Duodenal mucosa (tissue), 2 donors: ENCODE measurements around the gene STEAP1.
"Not testable (repeated sequence)": the region's sequence is repeated elsewhere in the genome, so short reads cannot be mapped to it uniquely, and the experiment has no call there.

Experiments
- H3K27ac ChIP-seq: one replicate; pipeline ENCODE4 v1.7.0; 2013; ENCODE audit warnings: low read depth, low read length
- H3K27me3 ChIP-seq, 2 donors: one replicate each; pipeline ENCODE4 v1.7.0; 2013; ENCODE audit warnings: low read length in 2 of 2, control low read depth in 1 of 2; ENCODE audit not compliant: insufficient read depth in 2 of 2, control insufficient read depth in 1 of 2
- H3K36me3 ChIP-seq, 2 donors: one replicate each; pipeline ENCODE4 v1.7.0; 2013; ENCODE audit warnings: low read length in 2 of 2, control low read depth in 1 of 2; ENCODE audit not compliant: insufficient read depth in 2 of 2, control insufficient read depth in 1 of 2
- H3K4me1 ChIP-seq, 2 donors: one replicate each; pipeline ENCODE4 v1.7.0; 2013; ENCODE audit warnings: low read length in 2 of 2, control low read depth in 1 of 2; ENCODE audit not compliant: insufficient read depth in 2 of 2, control insufficient read depth in 1 of 2
- H3K4me3 ChIP-seq, 2 donors: one replicate each; pipeline ENCODE4 v1.7.0; 2013; ENCODE audit warnings: low read length in 2 of 2, low read depth in 1 of 2
- H3K9ac ChIP-seq, 2 donors: one replicate each; pipeline ENCODE4 v1.7.0; 2013; ENCODE audit warnings: low read length in 2 of 2, low read depth in 1 of 2
- H3K9me3 ChIP-seq, 2 donors: one replicate each; pipeline ENCODE4 v1.7.0; 2013; ENCODE audit warnings: low read length in 2 of 2, control low read depth in 1 of 2; ENCODE audit not compliant: control insufficient read depth in 1 of 2

Gene STEAP1

DNA sequence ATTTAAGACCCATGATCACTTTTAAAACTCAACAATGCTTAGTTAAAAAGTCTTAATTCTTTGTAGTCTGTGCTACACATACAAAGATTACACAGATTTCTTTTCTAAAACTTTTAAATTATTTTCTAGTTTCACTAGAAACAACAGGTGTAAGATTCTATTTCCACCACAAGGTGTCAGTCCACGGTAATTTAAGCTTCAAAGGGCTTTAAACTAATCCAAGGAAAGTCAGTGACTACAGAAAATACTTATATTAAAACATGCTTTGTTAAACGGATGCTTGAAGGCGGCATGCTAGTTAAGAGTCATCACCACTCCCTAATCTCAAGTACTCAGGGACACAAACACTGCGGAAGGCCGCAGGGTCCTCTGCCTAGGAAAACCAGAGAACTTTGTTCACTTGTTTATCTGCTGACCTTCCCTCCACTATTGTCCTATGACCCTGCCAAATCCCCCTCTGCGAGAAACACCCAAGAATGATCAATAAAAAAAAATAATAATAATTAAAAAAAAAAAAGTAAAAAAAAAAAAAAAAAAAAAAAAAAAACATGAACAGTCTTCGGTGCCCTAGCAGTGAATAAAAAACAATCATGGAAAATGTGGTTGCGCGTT is 1.5 kb upstream of the STEAP1 start:
- not testable (repeated sequence) for H3K27me3 ChIP-seq, H3K9ac ChIP-seq, H3K36me3 ChIP-seq, H3K27ac ChIP-seq, H3K4me1 ChIP-seq, H3K4me3 ChIP-seq, H3K9me3 ChIP-seq

DNA sequence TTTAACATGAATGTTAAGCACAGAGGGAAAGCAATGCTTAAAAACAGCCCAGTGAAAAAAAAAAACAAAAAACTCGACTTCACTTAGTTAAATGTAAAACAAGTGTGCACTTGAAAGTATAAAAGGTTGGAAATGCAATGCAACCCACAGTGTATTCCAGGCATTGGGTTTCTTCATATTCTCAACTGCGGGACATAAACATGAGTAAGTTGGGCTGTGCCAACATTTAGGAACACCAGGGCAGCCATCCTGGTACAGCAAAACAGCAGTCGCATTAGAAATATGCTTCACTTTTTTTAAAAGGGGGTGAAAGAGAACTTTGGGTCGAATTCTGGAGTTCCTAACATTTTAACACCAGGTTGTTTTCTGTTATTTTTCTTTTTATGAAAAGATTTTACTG is 937 bp downstream of the STEAP1 start:
- no peak overlapping the region for H3K4me3 ChIP-seq
- H3K9ac ChIP-seq: no peak overlapping the region

DNA sequence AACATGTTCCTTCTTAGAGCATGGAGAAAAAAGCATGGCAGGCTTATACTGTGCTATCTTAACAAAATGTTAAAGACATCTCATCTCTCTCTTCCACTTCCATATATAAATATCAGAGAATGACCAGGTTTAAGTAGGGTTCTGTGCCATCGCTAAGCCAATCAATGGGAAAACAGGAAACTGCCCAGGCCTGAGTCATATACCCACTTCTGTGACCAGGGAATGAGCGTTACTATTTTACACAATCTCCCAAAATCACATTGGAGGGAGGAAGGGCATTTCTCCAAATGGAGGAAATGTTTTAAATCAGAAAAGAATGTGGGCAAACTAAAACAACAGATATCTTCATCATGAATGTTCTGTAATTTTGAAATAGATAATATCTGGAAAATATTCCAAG is 3.1 kb downstream of the STEAP1 start:
- H3K4me3 ChIP-seq, H3K9me3 ChIP-seq, H3K27ac ChIP-seq, H3K27me3 ChIP-seq, H3K36me3 ChIP-seq, H3K9ac ChIP-seq, H3K4me1 ChIP-seq: not testable (repeated sequence)

More for the DNA sequence above, 937 bp downstream of the STEAP1 start:
- Histone ChIP-seq H3K36me3 (no peaks in the 10 kb centered on the region), H3K27me3 (no peaks in the 10 kb centered on the region), H3K27ac (no peak overlapping the region), H3K4me1 (no peaks in the 10 kb centered on the region), H3K9me3 (no peaks in the 10 kb centered on the region)

DNA sequence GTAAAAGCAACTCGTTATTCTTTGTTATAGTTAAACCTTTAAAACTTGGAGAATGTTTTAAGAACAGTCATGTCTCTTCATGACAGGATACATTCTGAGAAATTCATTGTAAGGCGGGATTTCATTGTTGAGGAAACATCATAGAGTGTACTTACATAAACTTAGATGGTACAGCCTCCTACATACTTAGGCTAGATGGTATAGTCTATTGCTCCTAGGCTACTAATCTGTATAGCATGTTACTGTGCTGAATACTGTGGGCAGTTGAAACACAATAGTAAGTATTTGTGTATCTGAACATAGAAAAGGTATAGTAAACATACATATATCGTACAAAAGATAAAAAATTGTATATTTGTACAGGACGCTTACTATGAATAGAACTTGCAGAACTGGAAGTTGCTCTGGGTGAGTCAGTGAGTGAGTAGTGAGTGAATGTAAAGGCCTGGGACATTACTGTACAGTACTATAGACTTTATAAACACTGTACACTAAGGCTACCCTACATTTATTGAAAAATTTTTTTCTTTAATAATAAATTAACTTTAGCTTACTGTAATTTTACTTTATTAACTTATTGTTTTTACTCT is 3.6 kb downstream of the STEAP1 start:
- H3K4me1 ChIP-seq, H3K27me3 ChIP-seq, H3K27ac ChIP-seq, H3K9ac ChIP-seq, H3K9me3 ChIP-seq, H3K36me3 ChIP-seq, H3K4me3 ChIP-seq: not testable (repeated sequence)

DNA sequence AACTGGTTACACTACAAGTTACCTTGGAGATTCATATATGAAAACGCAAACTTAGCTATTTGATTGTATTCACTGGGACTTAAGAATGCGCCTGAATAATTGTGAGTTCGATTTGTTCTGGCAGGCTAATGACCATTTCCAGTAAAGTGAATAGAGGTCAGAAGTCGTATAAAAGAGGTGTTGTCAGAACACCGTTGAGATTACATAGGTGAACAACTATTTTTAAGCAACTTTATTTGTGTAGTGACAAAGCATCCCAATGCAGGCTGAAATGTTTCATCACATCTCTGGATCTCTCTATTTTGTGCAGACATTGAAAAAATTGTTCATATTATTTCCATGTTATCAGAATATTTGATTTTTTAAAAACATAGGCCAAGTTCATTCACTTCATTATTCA is 9.3 kb downstream of the STEAP1 start:
- Histone ChIP-seq H3K9me3 (no peaks in the 10 kb centered on the region), H3K4me1 (no peaks in the 10 kb centered on the region), H3K27me3 (no peaks in the 10 kb centered on the region), H3K9ac (no peak overlapping the region), H3K4me3 (no peak overlapping the region), H3K27ac (no peak overlapping the region), H3K36me3 (no peaks in the 10 kb centered on the region)

DNA sequence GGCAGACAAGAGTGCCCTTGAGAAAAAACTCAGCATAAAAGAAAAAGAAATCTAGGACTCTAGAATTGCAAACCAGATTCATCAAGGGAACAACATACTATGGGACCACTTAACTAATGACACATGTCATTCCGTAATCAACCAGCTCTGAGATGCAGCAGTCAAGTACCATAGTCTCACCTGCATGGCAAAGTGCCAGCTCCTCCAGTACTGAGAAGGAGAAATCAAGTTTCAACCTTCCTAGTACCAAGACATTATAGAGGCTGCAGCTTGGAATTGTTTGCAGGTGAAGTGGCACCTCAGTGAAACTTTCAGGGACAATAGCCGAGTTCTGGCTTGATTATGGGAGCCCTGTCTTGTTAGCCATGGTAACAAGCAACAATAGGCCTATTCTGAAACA is 11.5 kb downstream of the STEAP1 start:
- H3K4me1 ChIP-seq: no peaks in the 10 kb centered on the region
- H3K9ac ChIP-seq: no peak overlapping the region
- H3K4me3 ChIP-seq: no peak overlapping the region
- H3K27ac ChIP-seq: no peak overlapping the region
- H3K36me3 ChIP-seq: no peaks in the 10 kb centered on the region
- no peaks in the 10 kb centered on the region for H3K27me3 ChIP-seq
- H3K9me3 ChIP-seq: no peaks in the 10 kb centered on the region

DNA sequence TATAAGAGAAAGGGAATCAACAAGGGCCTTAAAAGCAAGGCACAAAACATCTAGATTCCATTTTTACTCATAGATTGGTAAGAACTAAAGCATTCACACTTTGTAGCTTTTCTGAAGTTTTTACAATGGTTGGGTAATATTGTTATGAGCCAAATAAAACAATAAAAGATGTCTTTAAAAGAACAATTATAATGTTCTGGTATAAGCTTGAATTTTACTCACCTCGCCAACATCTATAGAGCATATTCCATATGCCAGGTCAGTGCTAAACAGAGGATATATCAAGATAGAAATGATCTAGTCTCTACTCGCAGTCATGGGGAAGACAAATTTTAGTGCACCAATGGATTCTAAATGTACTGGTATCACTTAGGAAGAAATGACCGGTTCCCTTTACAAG is 11.9 kb downstream of the STEAP1 start:
- H3K9me3 ChIP-seq: no peaks in the 10 kb centered on the region
- no peak overlapping the region for H3K9ac ChIP-seq
- no peaks in the 10 kb centered on the region for H3K4me1 ChIP-seq
- no peak overlapping the region for H3K27ac ChIP-seq
- no peaks in the 10 kb centered on the region for H3K36me3 ChIP-seq
- H3K27me3 ChIP-seq: no peaks in the 10 kb centered on the region
- no peak overlapping the region for H3K4me3 ChIP-seq

DNA sequence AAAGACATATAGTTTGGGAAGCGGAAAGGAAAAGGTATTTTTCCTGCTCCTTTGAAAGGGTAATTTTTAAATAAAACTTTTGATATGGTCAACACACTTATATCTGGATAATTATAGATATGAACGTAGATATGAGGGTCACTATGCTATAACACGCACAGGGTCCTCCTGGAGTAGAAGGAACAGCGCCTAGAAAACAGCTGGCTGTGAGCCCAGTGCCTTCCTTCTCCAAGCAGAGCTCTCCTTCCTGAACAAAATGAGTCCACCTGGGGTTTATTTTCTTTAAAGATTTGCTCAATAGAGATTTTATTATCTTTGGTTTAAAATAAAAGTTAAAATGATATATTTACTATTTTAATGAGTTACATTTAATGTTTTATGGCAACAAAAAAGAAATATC is 13.1 kb downstream of the STEAP1 start:
- Histone ChIP-seq H3K4me3 (no peak overlapping the region), H3K36me3 (no peaks in the 10 kb centered on the region), H3K4me1 (peaks cover 0 to 4% of the 10 kb centered on the region in 2 donors), H3K9ac (no peak overlapping the region), H3K27me3 (no peaks in the 10 kb centered on the region), H3K9me3 (no peaks in the 10 kb centered on the region), H3K27ac (no peak overlapping the region)

DNA sequence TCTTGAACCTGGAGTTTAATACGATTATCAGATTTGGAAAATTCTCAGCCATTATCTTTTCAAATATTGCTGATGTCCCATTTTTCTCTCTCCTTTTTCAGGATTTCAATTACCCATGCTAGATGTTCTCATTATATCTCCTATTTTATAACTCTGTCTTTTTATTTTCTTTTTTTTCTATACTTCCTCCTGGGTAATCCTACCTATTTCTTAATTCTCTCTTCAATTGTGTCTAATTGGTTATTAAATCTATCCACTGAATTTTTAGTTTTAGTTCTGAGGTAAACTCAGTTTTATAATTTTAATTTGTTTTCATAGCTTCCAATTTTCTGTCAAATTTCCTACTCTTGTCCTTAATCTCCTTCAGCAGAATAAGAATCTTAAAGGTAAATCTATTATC is 15.6 kb downstream of the STEAP1 start:
- no peaks in the 10 kb centered on the region for H3K27me3 ChIP-seq
- H3K27ac ChIP-seq: no peak overlapping the region
- H3K4me3 ChIP-seq: no peak overlapping the region
- no peak overlapping the region for H3K9ac ChIP-seq
- no peaks in the 10 kb centered on the region for H3K9me3 ChIP-seq
- H3K4me1 ChIP-seq: peaks cover 4 to 16% of the 10 kb centered on the region in 2 donors
- H3K36me3 ChIP-seq: no peaks in the 10 kb centered on the region

DNA sequence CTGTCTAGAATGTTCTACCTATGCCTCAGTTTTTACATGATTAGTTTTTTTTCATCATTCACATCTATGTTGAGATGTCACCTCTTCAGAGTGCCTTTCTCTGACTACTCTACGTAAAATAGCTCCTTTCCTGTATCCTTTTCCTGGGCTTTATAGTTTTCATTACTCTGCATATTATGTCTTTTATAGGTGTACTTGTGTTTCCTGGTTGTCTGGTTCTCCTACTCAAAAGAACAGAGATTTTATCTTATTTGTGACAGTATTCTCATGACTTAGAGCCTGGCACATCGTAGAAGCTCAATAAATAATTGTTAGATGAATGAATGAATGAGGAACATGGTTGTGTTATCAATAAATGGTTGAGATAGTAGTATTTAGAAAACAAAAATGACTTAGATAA is 17.9 kb downstream of the STEAP1 start:
- Histone ChIP-seq H3K9ac (no peak overlapping the region), H3K4me1 (peaks cover 4 to 16% of the 10 kb centered on the region in 2 donors), H3K27me3 (no peaks in the 10 kb centered on the region), H3K27ac (no peak overlapping the region), H3K9me3 (no peaks in the 10 kb centered on the region), H3K4me3 (no peak overlapping the region), H3K36me3 (no peaks in the 10 kb centered on the region)

DNA sequence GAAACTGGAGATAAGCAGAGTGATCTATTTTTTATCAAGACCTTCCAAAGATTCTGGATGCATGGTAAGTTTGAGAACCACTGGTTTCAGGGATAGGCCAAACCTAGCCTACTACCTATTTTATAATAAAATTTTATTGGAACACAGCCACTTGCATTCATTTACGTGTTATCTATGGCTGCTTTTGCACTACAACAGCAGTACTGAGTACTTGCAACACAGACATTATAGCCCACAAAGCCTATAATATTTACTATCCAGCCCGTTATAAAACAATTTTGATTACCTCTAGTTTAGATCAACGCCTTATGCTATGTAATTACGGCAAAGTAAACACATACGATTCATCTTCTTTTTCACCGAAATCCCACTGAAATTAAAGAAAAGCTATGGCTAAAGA is 18.4 kb downstream of the STEAP1 start:
- H3K27ac ChIP-seq: no peak overlapping the region
- H3K9me3 ChIP-seq: no peaks in the 10 kb centered on the region
- no peak overlapping the region for H3K4me3 ChIP-seq

More for the DNA sequence above, 18.4 kb downstream of the STEAP1 start:
- no peaks in the 10 kb centered on the region for H3K36me3 ChIP-seq
- H3K9ac ChIP-seq: no peak overlapping the region
- peaks cover 4 to 16% of the 10 kb centered on the region in 2 donors for H3K4me1 ChIP-seq
- no peaks in the 10 kb centered on the region for H3K27me3 ChIP-seq
